Measurements from ENCODE around the gene ARCN1.
"Not testable (repeated sequence)": the region's sequence is repeated elsewhere in the genome, so short reads cannot be mapped to it uniquely, and the experiment has no call there.

ARCN1 gene

DNA sequence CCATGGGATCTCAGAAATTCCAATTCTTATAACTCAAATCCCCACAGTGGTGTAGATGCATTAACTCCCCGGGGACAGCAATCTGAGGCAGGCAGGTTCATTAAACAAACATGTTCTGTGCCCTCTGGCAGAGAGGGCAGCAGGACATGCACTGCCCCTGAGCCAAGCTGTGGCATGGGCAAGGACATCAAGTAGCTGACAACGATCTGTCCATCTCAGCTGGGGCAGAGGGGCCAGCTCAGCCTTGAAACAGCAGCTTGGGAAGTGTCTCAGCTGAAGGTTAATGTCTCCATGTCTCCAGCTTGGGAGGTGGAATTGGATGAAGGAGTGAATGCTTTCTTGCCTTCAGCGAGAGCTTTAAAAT is 27.6 kb upstream of the ARCN1 start:
- DNase-seq: no peak

DNA sequence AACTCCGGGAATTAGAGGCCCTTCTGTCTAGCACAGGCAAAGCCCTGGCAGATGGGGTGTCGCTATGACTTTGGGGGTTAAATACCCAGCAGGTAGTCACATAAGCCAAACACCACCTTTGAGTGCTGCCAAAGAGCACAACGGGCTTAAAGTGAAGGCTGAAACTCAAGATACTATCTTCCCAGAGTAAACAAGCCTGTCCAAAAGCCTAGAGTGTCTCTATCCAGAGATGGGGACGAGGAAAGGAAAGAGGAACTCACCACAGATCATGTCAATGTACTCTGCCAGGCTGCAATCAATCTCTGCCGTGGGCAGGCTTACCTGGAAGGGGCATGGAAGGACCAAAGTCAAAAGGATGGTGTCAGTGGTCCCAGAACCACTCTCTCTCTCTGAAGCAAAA is 26.7 kb upstream of the ARCN1 start:
- DNase-seq: no peak

DNA sequence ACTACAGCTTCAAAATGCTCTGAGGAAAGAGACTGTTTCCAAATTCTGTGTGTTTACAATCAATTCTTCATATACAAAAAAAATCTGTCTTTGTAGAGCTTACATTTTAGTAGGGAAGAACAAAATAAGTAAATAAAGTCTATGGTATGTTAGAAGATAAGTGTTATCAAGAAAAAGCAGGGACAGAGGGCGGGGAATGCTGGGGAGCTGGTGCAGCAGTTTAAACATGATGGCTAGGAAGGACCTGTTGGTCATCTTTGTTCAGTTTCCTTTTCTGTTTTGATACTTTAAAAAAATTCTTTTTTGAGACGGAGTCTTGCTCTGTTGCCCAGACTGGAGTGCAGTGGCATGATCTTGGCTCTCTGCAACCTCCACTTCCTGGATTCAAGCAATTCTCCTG is 25.1 kb upstream of the ARCN1 start:
- DNase-seq: no peak

DNA sequence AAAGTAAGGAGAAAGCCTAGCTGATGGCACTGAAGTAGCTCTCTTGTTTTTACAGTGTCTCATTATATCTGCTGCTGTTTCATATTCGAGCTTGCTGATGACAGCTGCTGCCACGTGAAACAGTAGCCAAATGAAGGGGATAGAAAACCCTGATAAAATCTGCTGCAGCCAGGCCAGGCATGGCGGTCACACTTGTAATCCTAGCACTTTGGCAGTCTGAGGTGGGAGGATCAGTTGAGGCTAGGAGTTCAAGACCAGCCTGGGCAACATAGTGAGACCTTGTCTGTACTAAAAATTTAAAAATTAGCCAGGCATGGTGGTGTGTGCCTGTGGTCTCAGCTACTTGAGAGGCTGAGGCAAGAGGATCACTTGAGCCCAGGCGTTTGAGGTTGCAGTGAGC is 19.9 kb upstream of the ARCN1 start:
- no peak for DNase-seq

GRCh38 chr11:118560806-118561205 is 11.4 kb upstream of the ARCN1 start:
- no peak for DNase-seq

GRCh38 chr11:118565051-118565450 is 7.2 kb upstream of the ARCN1 start:
- no peak for DNase-seq

- DNase-seq: no peak
These were observed 2.5 kb upstream of the ARCN1 start for GRCh38 chr11:118569670-118570069.

DNA sequence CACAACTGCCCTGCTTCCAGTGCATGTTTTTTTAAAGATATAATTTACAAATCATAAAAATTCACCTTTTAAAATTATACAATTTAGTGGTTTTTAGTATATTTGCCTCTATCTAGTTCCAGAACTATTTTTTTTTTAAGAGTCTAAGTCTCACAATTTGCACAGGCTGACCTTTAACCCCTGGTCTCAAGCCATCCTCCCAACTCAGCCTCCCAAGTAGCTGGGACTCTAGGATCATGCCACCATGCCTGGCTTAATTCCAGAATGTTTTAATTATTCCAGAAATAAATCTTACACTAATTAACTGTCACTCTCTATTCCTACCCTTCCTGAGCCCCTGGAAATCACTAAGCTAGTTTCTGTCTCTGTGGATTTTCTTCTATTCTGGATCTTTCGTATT is 1.4 kb upstream of the ARCN1 start:
- DNase-seq: no peak

DNA sequence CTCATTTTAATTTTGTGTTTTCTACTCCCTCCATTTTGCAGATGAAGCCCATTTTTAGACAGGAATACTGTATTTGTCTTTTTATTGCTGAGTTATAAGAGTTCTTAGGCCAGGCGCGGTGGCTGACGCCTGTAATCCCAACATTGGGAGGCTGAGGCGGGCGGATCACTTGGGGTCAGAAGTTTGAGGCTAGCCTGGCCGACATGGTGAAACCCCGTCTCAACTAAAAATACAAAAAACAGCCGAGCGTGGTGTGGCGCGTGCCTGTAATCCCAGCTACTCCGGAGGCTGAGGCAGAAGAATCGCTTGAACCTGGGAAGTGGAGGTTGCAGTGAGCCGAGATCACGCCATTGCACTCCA is 528 bp upstream of the ARCN1 start:
- DNase-seq: peak in 1 of 2 donors; percentile 32

DNA sequence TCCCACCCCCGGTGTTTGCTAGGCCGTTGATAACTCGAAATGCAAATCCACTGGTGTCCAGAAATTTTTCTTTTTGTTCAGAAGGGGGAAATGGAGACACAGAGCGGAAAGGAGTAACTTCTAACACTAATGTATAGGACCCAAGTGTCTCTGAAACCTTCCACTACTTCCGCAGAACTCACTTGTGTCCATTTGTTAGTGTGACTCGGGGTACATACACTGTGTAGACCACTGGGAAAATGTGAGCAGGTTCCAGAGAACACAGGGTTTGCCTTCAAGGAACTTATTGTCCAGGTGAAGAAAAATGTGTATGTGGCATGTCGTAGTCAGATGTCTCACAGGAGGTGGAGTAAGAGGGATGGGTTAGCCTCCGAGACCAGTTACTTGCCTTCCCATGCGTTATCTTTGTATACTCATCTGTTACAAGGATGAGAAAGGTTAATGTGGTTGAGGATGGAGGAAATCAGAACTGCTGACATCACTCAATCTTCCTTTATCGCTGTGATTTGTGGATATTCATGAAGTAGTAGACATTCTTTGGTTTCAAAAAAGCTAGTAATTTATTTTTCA is 857 bp downstream of the ARCN1 start:
- DNase-seq: peak; percentile 3 to 13

DNA sequence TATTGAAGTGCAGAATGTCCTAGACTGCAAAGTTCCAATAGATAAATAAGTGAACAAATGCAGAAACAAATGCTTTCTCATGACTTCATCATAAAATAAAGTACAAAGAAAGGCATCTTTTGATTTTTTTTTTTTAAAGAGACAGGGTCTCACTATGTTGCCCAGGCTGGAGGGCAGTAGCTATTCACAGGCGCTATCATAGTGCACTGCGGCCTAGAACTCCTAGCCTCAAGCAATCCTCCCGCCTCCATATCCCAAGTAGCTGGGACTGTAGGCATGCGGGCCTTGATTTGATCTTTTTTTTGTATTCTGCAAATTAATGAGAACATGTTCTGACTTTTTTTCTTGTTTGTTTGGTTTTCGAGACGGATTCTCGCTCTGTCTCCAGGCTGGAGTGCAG is 2.4 kb downstream of the ARCN1 start:
- DNase-seq: no peak

DNA sequence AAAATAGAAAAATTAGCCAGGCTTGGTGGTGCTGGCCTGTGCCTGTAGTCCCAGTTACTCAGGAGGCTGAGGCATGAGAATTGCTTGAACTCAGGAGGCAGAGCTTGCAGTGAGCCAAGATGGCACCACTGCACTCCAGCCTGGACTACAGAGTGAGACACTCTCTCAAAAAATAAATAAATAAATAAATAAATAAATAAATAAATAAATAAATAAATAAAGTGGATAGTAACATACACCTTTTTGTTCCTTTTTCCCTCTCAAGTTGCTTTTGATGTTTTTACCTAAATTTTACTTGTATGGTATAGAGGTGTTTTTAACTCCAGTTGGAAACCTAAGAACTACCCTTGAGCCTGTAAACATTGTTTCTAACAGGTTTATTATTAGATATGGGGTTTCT is 5.8 kb downstream of the ARCN1 start:
- DNase-seq: not testable (repeated sequence)

DNA sequence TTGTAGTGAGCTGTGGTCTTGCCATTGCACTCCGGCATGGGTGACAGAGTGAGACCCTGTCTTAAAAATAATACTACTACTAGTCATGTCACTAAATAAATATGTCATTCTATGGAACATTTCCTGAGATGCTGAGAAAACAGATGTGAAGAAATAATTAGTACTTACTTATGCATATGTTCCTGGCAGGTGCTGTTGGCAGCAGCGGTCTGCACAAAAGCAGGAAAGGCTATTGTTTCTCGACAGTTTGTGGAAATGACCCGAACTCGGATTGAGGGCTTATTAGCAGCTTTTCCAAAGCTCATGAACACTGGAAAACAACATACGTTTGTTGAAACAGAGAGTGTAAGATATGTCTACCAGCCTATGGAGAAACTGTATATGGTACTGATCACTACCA is 8.8 kb downstream of the ARCN1 start:
- DNase-seq: no peak

GRCh38 chr11:118587952-118588351 is 15.7 kb downstream of the ARCN1 start:
- no peak for DNase-seq

- DNase-seq: no peak
These were observed 20.6 kb downstream of the ARCN1 start for GRCh38 chr11:118592616-118593367.

GRCh38 chr11:118594984-118595383 is 22.8 kb downstream of the ARCN1 start:
- DNase-seq: peak in 1 of 2 donors; percentile 26

DNA sequence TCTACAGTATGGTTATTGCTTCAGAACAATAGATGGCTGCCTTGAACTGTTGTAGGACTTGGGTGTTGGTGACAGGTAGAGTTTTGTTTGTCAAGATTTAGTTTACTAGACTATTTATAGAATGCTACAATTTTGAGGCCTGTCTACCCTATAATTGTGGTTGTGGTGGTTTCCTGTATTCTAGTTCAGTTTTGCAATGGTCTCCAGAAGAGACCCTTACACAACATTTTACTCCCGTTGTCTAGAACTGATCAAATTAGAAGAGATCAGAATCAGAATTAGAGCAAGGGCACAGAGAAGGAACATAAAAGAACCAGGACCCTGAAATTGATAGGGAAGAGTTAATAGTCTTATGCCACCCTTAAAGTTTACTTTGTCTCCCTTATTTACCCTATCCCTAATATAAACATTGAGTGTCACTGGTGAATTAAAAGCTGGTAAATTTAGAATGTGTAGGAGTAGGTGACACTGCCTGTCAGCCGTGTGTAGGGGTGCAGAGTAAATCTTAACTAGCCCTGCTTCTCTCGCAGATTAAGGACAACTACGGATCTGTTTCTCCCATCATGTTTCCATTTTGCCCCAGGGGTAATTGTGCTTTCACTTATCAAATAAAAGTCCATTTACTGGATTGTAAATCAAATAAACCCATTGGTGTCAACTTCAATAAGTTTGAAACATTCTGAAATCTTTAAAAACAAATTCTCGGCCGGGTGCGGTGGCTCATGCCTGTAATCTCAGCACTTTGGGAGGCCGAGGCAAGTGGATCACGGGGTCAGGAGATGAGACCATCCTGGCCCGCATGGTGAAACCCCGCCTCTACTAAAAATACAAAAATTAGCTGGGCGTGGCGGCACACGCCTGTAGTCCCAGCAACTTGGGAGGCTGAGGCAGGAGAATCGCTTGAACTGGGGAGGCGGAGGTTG is 24.3 kb downstream of the ARCN1 start:
- no peak for DNase-seq

DNA sequence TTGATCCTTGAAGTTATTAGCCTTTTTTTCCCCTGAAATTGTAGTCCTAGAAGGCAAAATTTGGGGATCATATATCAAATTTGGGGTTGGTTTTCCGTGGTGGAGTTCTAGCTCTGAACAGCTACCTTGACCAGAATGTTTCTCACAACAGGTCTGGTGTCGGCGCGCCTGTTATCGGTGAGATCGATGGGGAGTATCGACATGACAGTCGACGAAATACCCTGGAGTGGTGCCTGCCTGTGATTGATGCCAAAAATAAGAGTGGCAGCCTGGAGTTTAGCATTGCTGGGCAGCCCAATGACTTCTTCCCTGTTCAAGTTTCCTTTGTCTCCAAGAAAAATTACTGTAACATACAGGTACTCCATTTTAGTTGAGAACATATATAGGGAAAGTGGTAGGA is 25.3 kb downstream of the ARCN1 start:
- no peak for DNase-seq

DNA sequence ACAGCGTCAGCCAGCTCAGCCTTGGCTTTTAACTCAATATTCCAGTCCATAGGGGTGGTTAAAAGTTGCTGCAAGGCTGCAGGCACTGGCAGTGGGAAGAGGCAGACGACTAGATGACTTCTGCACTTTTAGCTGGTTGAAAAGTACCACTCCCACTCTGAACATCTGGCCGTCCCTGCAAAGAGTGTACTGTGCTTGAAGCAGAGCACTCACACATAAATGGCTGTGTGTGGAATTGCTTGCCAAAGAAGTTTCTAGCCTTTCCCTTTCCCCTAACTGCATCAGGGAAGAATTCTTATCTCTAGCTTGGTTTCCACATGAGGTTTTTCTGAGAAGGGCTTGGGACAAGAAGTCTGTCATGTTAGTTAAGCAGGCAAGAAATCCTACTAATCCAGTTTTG is 30.1 kb downstream of the ARCN1 start:
- DNase-seq: no peak

DNA sequence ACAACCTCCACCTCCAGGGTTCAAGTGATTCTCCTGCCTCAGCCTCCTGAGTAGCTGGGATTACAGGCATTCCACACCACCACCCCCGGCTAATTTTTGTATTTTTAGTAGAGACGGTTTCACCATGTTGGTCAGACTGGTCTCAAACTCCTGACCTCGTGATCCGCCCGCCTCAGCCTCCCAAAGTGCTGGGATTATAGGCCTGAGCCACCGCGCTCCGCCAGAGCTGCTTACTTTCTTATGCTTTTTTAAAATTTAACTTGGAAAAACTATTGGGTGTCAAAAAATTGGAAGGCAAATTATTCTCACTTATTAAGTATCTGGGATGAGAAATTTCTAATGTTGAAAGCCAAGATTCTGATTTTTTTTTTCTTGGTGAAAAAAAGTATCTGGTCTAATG is 31.5 kb downstream of the ARCN1 start:
- not testable (repeated sequence) for DNase-seq

DNA sequence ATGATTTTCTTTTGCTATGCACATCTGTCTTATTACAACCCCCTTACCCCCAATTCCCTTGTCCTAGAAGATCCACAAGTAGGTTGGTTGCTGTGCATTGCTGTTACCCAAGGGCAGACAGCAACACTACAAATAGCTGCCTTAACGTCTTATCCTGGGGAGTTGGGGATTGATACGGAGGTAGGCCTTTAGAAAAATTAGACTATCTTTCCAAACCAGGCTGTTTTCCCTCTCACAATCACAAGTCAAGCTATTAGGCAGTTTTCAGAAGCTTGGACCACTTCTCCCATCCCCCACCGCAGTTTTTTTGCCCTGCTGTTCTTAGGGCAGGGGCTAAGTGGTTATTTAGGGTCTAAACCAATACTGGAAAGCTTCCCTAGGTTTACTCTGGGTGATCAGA is 32.4 kb downstream of the ARCN1 start:
- no peak for DNase-seq

GRCh38 chr11:118605116-118605867 is 33.1 kb downstream of the ARCN1 start:
- DNase-seq: no peak

All from inflammatory macrophage (primary cell).